ENCODE results near the gene TMEM131. TPM values are rescaled to one million over a fixed set of nuclear protein-coding genes. Genes with fewer than 3 reads are reported as not detected.

The TMEM131 gene
- total and polyA plus RNA-seq, 2 of the 8 experiments (the other 6 are each of a cell fraction or from before 2014, with no cell fraction given) = 9.7 to 22.9 TPM

DNA sequence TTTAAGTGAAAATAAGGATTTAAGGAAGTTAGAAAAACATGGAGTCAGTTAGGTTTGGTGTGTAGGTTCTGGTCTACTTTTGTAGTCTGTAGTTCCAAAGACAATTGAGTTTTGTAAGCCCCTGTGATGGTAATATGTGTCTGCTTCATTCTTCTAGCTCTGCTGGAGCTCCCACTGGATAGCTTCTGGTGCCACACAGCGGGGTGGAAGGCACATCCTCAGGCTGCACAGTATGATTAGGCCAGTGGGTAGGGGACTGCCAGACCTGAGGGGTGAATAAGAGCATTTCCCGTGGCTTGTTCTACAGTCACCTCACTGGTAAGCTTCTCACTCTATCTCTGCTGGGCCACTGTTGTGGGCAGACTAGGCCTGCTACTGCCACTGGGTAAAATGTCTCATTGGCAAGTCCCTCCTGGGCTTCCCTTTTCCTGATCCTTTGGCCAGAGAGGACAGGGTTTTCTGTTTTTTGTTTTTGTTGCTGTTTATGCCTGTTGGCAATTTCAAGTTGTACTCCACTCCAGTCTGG is 44.5 kb downstream of the TMEM131 start:
- Histone ChIP-seq H2AFZ (ENCODE audit: low read length) (no peak overlapping the region), H2BK120ac (replicated peaks; ENCODE audit: low read depth, low read length) (no peak overlapping the region), H3K36me3 (ENCODE audit: control insufficient read depth in 2 of 4, insufficient read depth in 4 of 4, low read length in 3 of 4) (no peaks in the 10 kb centered on the region), H3K23me2 (ENCODE audit: low read depth, low read length) (no peaks in the 10 kb centered on the region), H3K79me2 (ENCODE audit: control insufficient read depth in 1 of 2, insufficient read depth in 2 of 2, low read length in 2 of 2) (peaks cover 0 to 76% of the 10 kb centered on the region in 2 experiments; a peak in 2 of 4 replicates), H3K9ac (replicated peaks in 1 of 4; ENCODE audit: extremely low read depth in 1 of 4, low read depth in 3 of 4, low read length in 3 of 4) (no peak overlapping the region), H3K23ac (ENCODE audit: insufficient read length) (no peak overlapping the region), H2AK5ac (ENCODE audit: low read depth, low read length) (no peak overlapping the region), H3K56ac (replicated peaks; ENCODE audit: insufficient read length, low read depth, low read length) (no peak overlapping the region), H2BK15ac (ENCODE audit: low read length) (no peak overlapping the region), H3K79me1 (ENCODE audit: low read depth, low read length) (no peaks in the 10 kb centered on the region), H3K4ac (replicated peaks; ENCODE audit: insufficient read length, low read depth, low read length) (no peak overlapping the region), H3K4me1 (replicated peaks in 1 of 4; ENCODE audit: control insufficient read depth in 3 of 4, insufficient read depth in 4 of 4, low read length in 3 of 4) (no peaks in the 10 kb centered on the region), H4K91ac (replicated peaks; ENCODE audit: insufficient read length, low read length) (no peak overlapping the region), H3K4me2 (ENCODE audit: insufficient read depth in 1 of 2, low read depth in 2 of 2, low read length in 2 of 2) (no peak overlapping the region), H3K9me3 (ENCODE audit: insufficient read depth in 2 of 2, low read depth in 1 of 2, low read length in 1 of 2) (no peaks in the 10 kb centered on the region), H2BK12ac (ENCODE audit: low read depth, low read length) (no peak overlapping the region), H3K4me3 (ENCODE audit: extremely low read depth in 1 of 4, insufficient read depth in 2 of 4, low read depth in 3 of 4, low read length in 4 of 4) (no peak overlapping the region), H3K27ac (ENCODE audit: low read depth, low read length) (no peak overlapping the region), H4K8ac (ENCODE audit: extremely low read depth, insufficient read depth, low read length) (no peak overlapping the region), H4K20me1 (replicated peaks in 1 of 2; ENCODE audit: control insufficient read depth in 1 of 2, insufficient read depth in 2 of 2, low read length in 2 of 2) (peaks cover 0 to 1% of the 10 kb centered on the region in 2 experiments), H3K18ac (ENCODE audit: extremely low read depth, low read length) (no peak overlapping the region), H2BK5ac (ENCODE audit: low read depth, low read length) (no peak overlapping the region), H3K27me3 (replicated peaks in 1 of 4; ENCODE audit: control insufficient read depth in 3 of 4, extremely low read depth in 1 of 4, insufficient read depth in 3 of 4, low read length in 3 of 4) (no peaks in the 10 kb centered on the region), H4K5ac (ENCODE audit: insufficient read length, low read depth, low read length) (no peak overlapping the region), H2BK20ac (ENCODE audit: low read length) (no peak overlapping the region), H3K14ac (ENCODE audit: insufficient read length) (no peak overlapping the region)
- POLR2A ChIA-PET (ENCODE audit: partially characterized antibody) = no interaction called here
- no peak for FAIRE-seq
- CTCF ChIA-PET (ENCODE audit: partially characterized antibody) = interaction anchor here (1.5 kb wide), 1 partner anchor 144 kb away, joined by 5 read pairs; no protein-coding TSS in a partner anchor
- WGBS, 2 experiments (ENCODE audit: extremely low coverage in 1 of 2, insufficient coverage in 1 of 2, insufficient read length in 1 of 2, insufficient replicate concordance in 2 of 2, low coverage in 1 of 2, low lambda C conversion rate in 2 of 2, missing lambda C conversion rate in 1 of 2) = 81% methylated on average over 2 of the region's 2 CpGs; no CpG with 5 or more reads in 1 of the 2 experiments
- DNase-seq (ENCODE audit: low read depth in 1 of 2, low spot score in 2 of 2) = no peak
- TF ChIP-seq GABPA (IDR thresholded peaks at IDR 0.05; ENCODE audit: borderline replicate concordance, insufficient read depth, low read length) = no peak
- no peak for TF ChIP-seq SUZ12 (IDR thresholded peaks at IDR 0.05; ENCODE audit: low read length)
- TF ChIP-seq, protein P1, sequence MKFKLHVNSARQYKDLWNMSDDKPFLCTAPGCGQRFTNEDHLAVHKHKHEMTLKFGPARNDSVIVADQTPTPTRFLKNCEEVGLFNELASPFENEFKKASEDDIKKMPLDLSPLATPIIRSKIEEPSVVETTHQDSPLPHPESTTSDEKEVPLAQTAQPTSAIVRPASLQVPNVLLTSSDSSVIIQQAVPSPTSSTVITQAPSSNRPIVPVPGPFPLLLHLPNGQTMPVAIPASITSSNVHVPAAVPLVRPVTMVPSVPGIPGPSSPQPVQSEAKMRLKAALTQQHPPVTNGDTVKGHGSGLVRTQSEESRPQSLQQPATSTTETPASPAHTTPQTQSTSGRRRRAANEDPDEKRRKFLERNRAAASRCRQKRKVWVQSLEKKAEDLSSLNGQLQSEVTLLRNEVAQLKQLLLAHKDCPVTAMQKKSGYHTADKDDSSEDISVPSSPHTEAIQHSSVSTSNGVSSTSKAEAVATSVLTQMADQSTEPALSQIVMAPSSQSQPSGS (IDR thresholded peaks at IDR 0.05; ENCODE audit: low read length) = no peak
- no peak for TF ChIP-seq SIX5 (IDR thresholded peaks at IDR 0.05; ENCODE audit: low read depth, low read length)
- TF ChIP-seq, protein P2, sequence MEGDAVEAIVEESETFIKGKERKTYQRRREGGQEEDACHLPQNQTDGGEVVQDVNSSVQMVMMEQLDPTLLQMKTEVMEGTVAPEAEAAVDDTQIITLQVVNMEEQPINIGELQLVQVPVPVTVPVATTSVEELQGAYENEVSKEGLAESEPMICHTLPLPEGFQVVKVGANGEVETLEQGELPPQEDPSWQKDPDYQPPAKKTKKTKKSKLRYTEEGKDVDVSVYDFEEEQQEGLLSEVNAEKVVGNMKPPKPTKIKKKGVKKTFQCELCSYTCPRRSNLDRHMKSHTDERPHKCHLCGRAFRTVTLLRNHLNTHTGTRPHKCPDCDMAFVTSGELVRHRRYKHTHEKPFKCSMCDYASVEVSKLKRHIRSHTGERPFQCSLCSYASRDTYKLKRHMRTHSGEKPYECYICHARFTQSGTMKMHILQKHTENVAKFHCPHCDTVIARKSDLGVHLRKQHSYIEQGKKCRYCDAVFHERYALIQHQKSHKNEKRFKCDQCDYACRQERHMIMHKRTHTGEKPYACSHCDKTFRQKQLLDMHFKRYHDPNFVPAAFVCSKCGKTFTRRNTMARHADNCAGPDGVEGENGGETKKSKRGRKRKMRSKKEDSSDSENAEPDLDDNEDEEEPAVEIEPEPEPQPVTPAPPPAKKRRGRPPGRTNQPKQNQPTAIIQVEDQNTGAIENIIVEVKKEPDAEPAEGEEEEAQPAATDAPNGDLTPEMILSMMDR (IDR thresholded peaks at IDR 0.05; ENCODE audit: control extremely low read depth in 1 of 3, insufficient read depth in 1 of 3, low read depth in 1 of 3, low read length in 3 of 3) = no peak
- no peak for TF ChIP-seq TAF1 (IDR thresholded peaks at IDR 0.05; ENCODE audit: low read depth, low read length)
- TF ChIP-seq SAP30 (IDR thresholded peaks at IDR 0.05; ENCODE audit: insufficient read depth, insufficient replicate concordance, low read length) = no peak
- TF ChIP-seq SIN3A (conservative IDR thresholded peaks at IDR 0.05 in 1 of 2, IDR thresholded peaks at IDR 0.05 in 1 of 2; ENCODE audit: low read depth in 1 of 2, low read length in 2 of 2) = no peak

Measured in H1 (cell line).